GM18870 (cell line): ENCODE measurements around the gene ZNF800.
"Not testable (repeated sequence)": the region's sequence is repeated elsewhere in the genome, so short reads cannot be mapped to it uniquely, and the experiment has no call there.

ENCODE experiments used
- ATAC-seq: cut with Tn5 transposase; IDR thresholded peaks from one replicate; pipeline ENCODE4 v1.9.1; 2021; ENCODE audit warnings: moderate library complexity; ENCODE audit not compliant: unreplicated experiment

The ZNF800 gene, protein sequence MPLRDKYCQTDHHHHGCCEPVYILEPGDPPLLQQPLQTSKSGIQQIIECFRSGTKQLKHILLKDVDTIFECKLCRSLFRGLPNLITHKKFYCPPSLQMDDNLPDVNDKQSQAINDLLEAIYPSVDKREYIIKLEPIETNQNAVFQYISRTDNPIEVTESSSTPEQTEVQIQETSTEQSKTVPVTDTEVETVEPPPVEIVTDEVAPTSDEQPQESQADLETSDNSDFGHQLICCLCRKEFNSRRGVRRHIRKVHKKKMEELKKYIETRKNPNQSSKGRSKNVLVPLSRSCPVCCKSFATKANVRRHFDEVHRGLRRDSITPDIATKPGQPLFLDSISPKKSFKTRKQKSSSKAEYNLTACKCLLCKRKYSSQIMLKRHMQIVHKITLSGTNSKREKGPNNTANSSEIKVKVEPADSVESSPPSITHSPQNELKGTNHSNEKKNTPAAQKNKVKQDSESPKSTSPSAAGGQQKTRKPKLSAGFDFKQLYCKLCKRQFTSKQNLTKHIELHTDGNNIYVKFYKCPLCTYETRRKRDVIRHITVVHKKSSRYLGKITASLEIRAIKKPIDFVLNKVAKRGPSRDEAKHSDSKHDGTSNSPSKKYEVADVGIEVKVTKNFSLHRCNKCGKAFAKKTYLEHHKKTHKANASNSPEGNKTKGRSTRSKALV

DNA sequence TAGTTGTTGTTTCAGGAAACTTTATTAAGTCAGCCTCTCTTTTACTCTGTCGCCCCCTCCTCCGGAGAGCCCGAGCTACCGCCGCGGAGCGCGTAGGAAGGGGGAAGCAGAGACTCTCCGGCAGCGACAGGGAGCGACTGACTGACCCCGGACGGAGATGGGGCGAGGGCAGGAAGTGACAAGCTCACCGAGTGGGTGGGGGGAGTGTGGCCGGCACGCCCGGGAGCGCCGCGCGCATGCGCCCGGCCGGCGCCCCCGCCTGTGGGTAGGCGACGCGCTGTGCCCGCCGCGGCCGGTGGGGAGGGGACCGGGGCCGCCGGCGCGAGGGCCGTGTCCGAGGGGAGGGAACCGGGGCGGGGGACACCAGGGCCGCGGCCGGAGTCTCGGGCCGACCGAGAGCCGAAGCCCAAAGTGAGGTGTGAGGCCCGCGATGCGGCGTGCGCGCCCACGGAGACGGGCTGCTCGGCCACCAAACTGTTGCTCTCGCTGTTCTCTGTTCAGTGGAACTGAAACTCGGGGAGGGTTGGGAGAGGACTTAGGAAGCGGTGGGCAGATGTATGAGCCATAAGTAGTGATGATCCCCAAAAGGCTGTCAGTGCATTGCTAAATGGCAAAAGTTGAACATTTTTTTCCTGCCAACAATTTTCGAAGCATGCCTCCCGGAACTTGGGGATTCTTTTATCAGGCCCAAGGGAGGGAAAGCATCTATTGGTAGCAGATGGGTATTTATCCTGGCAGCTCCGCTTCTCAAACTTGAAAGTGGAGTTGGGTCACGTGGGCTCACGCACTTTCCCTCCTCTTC, at the start of gene ZNF800:
Gene ZNF800, minus strand, starts transcription at position 143 of the 802 bp plus-strand sequence. CDS start 1,151 bp downstream, outside the sequence.
- ATAC-seq = peak; percentile 66

DNA sequence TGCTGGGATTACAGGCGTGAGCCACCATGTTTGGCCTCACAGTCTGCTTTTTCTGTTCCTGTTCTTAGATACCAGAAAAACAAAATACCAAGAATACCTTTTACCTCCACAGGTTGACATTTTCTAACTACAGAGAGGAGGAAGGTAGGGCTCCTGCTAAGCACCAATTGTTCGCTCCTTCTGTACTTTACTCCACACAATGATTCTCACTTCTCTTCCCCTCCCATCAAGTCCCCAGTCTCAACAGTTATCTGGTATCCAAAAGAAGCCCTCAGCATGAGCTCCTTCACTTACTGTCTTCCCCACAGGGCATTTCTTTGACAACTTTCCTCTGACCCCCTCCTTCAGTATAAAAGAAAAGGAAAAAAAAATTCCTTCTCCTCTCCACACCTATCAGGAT, 47.7 kb upstream of the ZNF800 start:
- no peak for ATAC-seq

DNA sequence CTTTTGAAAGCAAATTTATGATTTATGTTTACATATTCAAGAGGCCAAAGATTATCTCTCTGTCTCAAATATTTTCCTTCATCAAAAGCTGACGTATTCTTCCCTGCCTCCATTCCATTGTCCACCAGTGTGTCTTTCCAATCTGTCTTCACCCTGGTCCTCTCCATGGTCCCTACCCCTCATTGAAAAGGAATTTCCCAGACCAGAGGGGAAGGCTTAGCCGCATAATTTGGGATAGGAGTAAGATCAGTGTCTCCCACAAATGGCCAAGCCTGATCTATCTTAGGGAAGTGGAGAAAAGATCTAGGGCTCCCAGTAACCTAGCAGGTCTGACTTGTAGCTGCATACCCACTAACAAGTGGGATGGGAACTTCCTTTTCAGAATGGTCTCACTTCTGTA, 46.3 kb upstream of the ZNF800 start:
- ATAC-seq = no peak

DNA sequence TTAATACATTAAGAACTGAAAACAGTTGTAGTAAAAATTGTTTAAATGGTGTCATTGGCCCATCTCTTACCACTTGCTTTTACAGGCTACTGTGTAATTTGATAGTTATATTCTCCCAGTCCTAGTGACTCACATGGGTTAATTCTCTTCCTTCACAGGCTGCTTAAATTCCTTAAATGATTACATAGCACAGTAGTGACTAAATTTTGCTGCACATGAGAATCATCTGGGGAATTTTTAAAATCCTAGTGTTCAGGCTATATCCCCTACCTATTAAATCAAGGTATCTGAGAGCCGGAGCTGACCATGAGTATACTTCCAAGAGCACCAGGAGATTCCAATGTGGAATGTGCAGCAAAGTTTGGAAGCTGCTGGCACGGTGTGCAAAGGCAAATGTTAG, 45.3 kb upstream of the ZNF800 start:
- no peak for ATAC-seq

DNA sequence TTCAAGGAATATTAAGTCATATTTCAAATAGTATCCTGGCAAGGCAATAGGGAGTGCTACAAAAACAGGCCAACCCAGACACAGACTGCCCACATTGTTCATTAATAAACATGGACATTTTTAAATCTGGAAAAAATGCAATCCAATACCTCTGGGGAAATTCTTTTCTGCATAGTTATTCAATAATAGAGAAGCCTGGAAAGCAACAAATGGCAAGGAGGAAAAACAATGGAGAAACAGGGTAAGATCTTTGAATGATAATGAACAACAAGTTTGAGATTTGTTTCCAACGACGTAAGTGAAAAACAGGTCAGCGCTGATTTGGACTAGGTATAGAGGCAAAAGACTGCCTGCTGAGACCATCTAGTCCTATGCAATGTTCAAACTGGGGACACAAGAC, 44.7 kb upstream of the ZNF800 start:
- no peak for ATAC-seq

DNA sequence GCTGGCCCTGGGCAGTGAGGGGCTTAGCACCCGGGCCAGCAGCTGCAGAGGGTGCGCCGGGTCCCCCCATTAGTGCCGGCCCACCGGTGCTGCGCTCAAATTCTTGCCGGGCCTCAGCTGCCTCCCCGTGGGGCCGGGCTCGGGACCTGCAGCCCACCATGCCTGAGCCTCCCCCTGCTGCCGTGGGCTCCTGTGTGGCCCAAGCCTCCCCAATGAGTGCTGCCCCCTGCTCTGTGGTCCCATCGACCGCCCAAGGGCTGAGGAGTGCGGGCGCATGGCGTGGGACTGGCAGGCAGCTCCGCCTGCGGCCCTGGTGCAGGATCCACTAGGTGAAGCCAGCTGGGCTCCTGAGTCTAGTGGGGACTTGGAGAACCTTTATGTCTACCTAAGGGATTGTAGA, 36.8 kb upstream of the ZNF800 start:
- ATAC-seq = not testable (repeated sequence)

DNA sequence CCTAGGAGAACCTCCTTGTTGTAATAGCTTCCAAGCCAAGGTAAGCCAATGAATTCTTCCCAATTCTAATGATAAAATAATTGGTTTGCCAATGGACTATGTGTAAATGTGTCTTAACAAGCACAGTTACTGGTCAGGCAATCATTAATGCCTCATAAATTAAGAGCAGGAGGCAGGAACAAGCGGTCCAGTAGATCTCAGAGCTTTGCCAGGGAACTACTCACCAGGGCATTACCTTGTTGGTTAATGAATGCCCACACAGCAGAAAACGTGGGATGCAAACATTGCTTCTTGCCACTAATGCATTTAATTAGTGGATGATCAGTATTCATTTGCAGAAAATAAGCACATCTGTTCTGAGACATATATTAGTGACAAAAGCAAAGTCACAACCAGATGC, 26.7 kb upstream of the ZNF800 start:
- ATAC-seq = no peak

DNA sequence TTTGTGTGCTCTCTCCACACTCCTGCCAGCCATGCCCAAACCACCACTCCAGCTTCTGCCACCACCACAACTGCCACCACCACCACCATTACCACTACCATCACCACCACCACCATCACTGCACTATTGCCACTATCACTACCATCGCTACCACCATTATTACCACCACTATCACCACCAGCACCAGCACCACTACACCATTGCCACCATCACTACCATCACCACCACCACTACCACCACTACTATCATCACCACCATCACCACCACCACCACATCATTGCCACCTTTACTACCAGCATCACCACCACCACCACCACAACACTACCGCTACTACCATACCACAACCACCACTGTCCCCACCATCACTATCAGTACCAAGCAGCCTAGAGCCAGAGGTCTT, 26.0 kb upstream of the ZNF800 start:
- no peak for ATAC-seq

DNA sequence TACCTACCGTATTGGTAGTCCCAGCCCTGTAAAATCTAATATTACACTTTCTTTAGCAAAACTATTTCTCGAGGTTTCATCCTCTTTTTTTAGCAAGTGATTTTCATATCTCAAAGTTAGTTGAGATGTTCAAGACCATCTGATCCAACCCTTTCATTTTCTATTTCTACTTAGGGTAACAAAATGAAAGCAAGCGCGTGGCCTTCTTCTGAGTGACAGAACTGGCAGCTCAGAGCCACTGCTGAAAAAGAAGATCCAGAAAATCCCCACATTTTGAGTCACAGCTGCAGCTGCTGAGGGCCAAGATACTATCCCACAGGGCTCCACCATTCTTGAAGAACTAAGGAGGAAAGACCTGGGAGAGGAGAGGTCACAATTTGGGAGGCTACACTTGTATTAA, 24.8 kb upstream of the ZNF800 start:
- peak; percentile 80 for ATAC-seq

DNA sequence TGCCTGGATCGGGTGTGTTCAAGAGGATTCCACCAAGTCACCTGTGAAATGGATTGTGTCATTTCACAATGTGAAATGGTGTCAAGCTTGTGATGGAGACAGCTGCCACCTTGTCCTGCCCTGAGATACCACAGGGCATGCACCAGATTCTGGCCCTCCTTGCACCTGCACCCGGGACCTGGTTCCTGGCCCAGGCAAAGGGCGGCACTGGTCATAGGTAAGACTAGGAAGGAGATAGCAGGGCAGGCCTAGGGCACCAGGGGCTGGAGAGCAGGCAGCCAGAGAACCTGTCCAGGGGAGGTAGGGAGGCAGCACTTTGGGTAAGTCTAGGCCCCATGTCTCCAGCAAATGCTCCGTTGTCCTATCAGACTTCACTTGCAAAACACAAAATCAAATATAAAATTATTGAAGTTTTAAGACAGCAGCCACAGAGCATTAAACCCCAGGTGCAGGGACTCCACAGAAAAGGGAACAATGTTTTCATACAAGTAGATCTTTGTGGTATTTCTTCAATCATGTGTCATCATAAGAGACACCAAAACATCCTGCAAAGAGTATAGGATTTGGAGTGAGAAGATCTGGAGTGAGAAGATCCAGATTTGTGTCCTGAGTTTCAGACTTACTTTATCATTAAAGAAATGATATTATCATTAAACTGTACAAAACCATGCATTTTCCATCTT, 22.7 kb upstream of the ZNF800 start:
- no peak for ATAC-seq

DNA sequence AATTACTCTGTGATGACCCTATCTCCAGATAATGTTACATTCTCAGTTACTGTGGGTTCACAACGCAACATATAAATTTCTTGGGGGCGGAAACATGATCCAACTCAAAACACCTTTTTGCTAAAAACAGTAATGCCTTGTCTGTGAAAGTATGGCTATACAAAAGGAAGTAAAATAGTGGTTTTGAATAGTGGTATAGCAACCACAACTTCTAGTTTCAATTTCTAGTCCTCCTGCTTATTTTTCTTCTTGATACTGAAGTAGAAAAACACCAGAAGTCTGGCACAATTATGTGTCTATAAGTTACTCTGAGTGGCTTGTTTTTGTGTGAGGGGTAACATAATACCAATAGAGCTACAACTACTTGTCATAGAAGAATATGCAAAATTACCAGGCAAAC, 21.5 kb upstream of the ZNF800 start:
- peak; percentile 58 for ATAC-seq

DNA sequence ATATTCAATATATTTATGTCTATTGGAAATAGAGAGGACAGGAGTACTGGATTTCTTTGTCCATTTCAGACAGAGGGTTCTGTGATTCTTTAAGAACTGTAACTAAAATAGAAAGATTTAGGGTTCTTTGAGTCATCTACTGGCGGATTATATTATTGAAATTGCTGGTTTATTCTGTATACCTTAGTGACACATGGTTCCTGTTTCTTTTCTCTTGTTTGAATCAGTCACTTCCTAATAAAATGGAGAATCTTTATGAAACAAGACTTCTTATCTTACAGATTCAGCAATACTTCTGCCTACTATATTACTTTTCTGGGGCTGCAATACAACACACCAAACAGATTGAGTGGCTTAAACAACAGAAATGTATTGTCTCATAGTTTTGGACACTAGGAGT, 20.8 kb upstream of the ZNF800 start:
- ATAC-seq = no peak

DNA sequence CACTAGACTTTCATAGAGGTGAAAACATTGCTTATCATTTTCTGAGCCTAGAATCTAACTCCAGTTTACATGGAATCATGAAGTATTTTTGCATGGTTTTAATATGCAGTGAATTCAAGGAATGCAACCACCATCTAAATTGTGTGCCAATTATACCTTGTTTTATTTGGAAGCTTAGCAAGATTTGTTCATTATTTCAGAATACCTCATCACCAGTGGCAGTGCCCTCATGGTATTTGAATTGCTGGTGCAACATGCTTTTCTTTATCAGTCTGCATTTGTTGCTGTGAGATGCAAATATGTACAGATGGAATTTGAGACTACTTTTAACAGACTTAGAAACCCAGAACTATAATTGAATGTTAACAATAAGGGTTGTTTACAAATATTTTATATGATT, 18.7 kb upstream of the ZNF800 start:
- ATAC-seq = no peak

DNA sequence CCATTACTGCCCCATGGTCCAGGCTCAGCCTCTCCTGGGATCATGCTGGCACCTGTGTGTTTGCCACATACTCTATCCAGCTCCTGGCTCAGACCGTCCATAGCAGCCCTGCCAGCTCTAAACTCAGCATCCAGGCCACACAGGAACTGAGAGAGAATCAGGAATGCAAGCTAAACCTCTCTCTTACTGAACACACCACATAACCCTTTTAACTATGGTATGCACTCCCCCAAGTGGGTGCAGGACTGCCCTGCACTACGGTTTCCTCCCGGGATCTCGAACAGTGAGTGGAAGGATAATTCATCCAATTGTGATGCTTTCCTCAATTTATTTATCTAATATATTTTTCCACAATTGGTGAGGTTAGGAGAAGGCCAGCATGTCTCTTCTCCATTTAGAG, 17.1 kb upstream of the ZNF800 start:
- ATAC-seq = no peak

DNA sequence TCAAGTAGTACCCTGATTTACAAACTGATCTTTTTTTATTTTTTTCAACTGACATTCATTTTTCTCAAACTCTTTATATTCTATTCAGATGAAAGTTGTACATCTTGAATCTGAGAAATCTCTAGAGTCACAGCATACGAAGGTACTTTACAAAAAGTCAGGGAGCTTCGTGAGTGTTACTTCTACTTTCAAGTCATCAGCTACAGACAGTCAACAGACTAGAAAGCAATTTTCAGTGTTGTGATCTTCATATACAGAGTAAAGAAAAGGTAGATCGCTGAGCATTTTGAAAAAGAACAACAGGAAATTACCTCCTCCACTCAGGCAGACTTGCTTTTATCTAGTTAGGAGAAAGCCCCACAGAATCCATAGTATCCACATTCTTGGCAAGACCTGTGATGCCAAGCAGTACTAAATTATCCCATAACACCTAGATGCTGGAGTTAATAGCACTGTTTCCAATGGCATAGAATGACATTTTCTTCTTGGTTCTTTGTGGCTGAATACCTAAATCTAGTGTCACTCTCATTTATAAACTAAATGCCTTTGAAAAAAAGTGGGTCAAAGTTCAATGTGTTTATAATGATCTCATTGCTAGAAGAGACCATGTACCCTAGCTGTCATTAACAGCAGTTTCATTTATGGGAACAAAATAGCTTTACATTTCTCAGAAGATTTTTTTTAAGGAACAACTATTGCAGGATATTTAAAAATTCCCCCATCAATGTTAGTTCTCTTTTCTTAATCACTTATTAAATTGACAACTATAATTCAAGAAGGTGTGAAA, 12.0 kb upstream of the ZNF800 start:
- ATAC-seq = peak; percentile 66

DNA sequence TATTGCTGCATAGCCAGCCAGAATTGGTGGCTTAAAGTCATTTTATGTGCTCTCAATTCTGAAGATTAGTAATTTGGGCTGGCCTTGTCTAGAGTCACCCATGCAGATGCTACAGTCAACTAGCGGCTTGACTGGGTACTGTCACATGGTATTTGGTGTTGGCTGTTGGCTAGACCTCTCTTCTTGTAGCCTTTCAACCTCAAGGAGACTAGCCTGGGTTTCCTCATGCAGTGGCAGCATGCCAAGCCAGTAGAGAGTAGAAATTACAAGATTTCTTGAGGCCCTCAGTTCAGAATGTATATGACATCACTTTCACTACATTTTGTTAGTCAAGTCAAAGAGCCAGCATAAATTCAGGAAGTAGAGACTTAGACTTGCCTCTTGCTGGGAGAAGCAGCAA, 3.7 kb upstream of the ZNF800 start:
- ATAC-seq = no peak

DNA sequence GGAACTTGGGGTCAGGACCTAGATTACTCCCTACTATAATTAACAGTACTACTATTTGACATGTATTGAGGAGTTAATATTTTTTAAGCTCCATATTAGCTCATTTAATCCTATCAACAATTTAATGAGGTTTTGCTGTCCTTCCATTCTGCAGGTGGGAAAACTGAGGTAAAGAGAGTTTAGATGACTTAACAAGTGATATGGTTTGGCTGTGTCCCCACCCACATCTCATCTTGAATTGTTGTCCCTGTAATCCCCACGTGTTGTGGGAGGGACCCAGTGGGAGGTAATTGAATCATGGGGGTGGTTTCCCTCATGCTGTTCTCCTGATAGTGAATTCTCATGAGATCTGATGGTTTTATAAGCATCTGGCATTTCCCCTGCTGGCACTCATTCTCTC, 2.6 kb upstream of the ZNF800 start:
- not testable (repeated sequence) for ATAC-seq

DNA sequence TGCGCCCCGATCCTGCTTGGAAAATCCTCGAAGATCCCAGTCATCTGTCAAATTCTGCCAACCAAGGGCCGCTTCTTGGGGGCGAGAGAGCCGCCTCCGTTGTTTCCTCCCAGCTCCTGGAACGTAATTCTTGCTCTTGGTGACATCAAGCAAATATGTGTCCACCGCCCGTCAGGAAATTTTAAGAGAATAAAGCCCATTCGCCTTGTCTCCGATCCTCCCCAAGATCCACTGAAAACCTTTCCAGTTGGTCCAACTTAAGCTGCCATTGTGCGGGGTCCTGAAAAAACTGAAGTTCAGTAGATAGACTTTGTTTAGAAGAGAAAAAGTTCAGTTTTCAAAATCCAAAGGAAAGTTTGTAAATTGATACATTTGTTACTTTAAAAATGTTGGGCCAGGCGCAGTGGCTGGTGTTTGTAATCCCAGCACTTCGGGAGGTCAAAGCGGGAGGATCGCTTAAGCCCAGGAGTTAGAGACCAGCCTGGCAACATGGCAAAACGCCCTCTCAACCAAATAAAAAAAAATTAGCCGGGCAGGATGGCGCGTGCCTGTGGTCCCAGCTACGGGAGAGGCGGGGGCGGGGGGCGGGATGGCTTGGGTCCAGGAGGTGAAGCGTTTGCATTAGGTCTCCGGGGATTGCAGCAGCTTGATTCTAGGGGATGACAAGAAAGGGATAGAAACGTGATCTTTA, 1.0 kb upstream of the ZNF800 start:
- ATAC-seq = no peak

DNA sequence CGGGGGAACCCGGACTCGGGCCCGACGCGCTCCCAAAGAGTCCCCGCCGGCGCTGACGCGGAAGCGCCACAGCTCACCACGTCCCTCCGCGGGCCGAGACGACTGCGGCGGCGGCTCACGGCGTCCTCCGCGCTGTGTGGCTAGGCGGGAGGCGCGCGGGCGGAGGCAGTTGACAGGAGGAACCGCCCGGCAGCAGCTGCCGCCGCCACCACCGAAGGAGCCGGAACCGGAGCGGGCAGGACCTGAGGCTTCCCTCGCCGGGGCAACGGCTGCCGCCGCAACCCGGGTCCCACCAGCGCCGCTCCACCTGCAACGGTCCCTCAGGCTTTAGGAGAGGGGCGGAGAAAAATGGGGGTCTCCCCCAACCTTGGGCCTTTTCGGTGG, 334 bp downstream of the ZNF800 start:
- peak; percentile 26 for ATAC-seq
